Endometrium (tissue), 2 donors: Measurements from ENCODE around the gene MSTO1.
A peak's percentile ranks its signal among the peaks of the same experiment; 100 is the strongest.
"Not testable (repeated sequence)": the region's sequence is repeated elsewhere in the genome, so short reads cannot be mapped to it uniquely, and the experiment has no call there.

Experiments used
- FAIRE-seq: peaks from 2 replicates; lab custom pipeline; 2012; peaks lifted over from hg19 to GRCh38; lab: Jason Lieb, UNC
- donor health status: control.
- donor health status: control.

The MSTO1 gene

DNA sequence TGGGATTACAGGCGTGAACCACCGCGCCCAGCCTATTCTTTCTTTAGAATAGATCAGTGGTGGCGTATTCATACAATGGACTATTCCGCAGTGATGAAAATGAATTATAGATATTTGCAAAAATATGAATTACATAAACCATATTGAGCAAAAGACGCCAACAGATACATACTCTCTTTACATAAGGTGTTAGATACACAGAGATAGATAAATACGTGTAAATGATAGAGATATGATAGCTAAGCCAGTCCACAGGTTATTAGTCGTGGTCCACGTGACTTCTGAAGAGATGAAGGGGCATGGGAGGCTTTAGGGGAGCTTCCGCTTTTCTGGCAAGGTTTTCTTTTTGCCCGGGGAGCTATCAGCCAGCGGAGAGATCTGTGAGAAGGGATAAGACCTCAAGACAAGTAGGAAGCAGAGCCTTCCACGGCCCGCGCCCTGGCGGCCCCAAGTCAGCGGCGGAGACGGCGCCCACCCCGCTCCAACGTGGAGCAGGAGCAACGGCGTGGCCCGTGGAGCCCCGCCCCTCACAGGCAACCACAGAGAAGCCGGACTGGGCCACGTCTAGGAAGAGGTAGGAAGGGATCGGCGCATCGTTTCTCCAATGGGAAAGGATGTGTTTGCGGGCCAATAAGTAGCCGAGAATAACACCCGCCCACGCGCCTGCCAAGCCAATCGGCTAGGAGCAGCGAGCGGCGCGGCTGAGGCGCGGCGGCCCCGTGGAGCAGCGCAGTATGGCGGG is at the start of gene MSTO1:
MSTO1 (plus strand) TSS at position 704 of the 742 bp plus-strand sequence; CDS start at position 735, 31 bp downstream.
- peak; percentile 73 for FAIRE-seq

- not testable (repeated sequence) for FAIRE-seq
These were observed 48.0 kb upstream of the MSTO1 start for GRCh38 chr1:155561779-155562580.

DNA sequence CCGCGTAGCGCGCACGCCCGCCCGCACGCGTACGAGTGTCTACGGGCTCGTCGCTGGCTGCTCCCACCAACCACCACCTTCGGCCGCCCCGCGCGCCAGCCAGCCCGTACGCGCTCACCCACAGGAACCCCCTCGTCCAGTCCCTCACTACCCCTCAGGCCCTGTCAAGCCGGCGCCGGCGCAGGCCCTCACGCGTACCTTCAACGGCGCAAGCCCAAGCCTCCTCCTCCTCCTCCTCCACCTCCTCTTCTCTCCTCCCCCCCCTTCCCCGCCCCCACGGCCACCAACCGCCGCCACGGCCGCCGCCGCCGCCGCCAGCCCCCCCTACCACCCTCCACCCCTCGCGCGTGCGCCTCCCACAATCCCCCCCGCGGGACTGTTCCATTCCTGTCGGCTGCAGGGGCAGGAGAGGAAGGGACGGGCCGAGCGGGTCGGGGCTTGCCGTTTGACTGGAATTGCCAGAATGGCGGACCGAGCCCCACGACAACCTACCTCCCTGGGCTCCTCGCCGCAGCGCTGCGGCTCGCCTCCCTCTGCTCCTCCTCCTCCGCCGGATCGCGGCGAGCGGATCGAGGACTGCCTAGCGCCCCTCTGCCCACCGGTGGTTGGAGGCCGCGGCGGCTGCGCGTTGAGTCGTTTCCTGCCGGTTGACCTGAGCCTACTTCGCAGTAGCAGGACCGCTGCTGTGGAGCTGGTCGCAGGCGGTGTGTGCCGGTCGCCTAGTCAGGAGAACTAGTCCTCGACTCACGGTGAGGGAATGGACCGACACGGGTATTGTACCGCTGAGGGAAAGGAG is 47.2 kb upstream of the MSTO1 start, which contains the start of gene ASH1L:
ASH1L (minus strand) TSS at position 223 of the 796 bp plus-strand sequence. CDS start 41,284 bp downstream, outside the sequence.
- no peak for FAIRE-seq

- FAIRE-seq = not testable (repeated sequence)
These were observed 46.5 kb upstream of the MSTO1 start for GRCh38 chr1:155563377-155564022.

DNA sequence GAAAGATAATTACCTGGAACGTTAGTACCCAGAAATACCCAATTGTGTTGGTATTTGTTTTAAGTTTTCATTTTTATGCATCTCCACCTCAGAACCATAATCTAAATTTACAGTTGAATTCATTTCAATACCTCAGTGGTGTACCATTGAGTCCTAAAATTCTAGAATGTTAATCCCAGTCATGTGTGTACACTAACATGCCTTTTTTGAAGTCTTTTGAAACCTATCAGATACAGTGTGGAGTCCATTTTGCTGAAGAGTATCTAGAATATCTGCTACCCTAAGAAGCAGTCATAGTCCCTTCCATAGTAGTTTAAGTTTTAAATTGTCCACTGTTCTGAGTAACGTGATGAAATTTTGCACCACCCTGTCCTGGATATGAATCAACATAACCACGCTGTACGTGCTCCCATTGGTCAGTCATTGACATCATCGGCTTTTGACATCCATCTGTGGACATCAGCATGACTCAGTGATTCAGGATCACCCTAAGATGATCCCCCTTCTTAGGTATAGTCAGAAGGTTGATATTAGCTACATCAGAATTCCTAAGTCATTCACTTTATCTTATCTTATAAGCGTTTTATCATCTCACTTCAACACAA is 39.9 kb upstream of the MSTO1 start:
- no peak for FAIRE-seq

GRCh38 chr1:155570593-155570990 is 39.4 kb upstream of the MSTO1 start:
- FAIRE-seq = no peak

GRCh38 chr1:155574077-155574476 is 35.9 kb upstream of the MSTO1 start:
- no peak for FAIRE-seq

GRCh38 chr1:155575608-155576007 is 34.4 kb upstream of the MSTO1 start:
- not testable (repeated sequence) for FAIRE-seq

- not testable (repeated sequence) for FAIRE-seq
These were observed 26.2 kb upstream of the MSTO1 start for GRCh38 chr1:155583846-155584245.

GRCh38 chr1:155589282-155589681 is 20.7 kb upstream of the MSTO1 start:
- FAIRE-seq = not testable (repeated sequence)

- not testable (repeated sequence) for FAIRE-seq
These were observed 19.3 kb upstream of the MSTO1 start for GRCh38 chr1:155590516-155591247.

GRCh38 chr1:155591770-155592169 is 18.2 kb upstream of the MSTO1 start:
- no peak for FAIRE-seq

DNA sequence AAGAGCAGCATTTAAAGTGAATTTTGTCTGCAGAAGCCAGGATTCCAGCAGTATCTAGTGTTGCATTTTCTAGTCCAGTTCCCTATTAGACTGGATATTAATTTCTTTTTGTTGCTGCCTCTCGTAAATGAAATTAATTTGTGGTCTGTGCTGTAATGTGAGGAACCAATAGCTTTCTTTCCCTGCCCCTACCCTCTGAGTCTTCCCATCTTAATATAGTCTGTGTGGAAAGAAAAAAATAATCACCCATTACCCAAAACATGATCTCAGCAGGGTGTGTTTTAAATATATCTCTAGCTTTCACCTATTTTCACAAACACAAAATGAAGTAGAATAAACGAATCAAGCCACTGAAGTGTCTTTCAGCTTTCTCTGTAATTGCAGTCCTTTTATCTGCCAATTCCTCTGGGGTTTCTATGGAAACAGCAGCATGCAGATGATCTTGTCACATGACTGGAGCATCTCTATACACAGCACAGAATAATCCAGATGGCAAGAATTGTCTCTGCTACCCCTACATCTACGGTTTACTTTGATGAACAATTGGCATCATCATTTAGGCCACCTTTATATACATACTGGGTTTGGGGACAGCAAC is 14.0 kb upstream of the MSTO1 start:
- FAIRE-seq = not testable (repeated sequence)

GRCh38 chr1:155596864-155597263 is 13.2 kb upstream of the MSTO1 start:
- FAIRE-seq = no peak

- FAIRE-seq = no peak
These were observed 11.1 kb upstream of the MSTO1 start for GRCh38 chr1:155598842-155599331.

- FAIRE-seq = not testable (repeated sequence)
These were observed 10.0 kb upstream of the MSTO1 start for GRCh38 chr1:155599828-155600572.

DNA sequence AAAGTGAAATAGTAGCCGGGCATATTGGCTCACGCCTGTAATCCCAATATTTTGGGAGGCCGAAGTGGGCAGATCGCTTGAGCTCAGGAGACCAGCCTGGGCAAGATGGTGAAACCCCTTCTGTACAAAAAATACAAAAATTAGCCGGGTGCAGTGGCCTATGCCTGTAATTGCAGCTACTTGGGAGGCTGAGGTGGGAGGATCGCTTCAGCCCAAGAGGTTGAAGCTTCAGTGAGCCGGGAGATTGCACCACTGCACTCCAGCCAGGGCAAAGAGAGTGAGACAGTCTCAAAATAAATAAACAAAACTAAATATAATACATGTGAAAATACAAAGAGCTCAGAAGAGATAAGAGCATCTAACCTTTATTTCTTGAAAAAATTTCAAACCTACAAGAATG is 2.3 kb upstream of the MSTO1 start:
- FAIRE-seq = no peak

DNA sequence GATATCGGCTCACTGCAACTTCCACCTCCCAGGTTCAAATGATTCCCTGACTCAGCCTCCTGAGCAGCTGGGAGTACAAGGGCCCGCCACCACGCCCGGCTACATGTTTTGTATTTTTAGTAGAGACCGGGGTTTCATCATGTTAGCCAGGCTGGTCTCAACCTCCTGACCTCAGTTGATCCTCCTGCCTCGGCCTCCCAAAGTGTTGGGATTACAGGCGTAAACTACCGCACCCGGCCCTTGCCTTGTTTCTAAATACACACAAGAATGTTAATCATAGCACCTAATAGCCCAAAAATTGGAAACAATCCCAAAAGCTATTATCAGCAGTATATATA is 1.2 kb upstream of the MSTO1 start:
- FAIRE-seq = no peak

DNA sequence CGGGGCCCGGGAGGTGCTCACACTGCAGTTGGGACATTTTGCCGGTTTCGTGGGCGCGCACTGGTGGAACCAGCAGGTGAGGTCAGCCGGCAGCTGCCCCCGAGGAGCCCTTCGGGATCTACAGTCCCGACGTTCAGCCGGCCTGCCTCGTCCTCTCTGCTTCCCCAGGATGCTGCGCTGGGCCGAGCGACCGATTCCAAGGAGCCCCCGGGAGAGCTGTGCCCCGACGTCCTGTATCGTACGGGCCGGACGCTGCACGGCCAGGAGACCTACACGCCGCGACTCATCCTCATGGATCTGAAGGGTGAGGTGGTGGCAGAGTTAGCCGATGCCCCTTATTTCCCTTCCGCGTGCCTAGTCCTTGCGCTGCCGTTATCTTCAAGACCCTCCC is 234 bp downstream of the MSTO1 start:
- not testable (repeated sequence) for FAIRE-seq
